GM18873 (cell line): ENCODE measurements around the gene CLIC6.

Experiments
- ATAC-seq: cut with Tn5 transposase; IDR thresholded peaks from one replicate; pipeline ENCODE4 v1.9.1; 2021; ENCODE audit warnings: mild to moderate bottlenecking, moderate library complexity, moderate number of reproducible peaks; ENCODE audit not compliant: unreplicated experiment, low FRiP score

The CLIC6 gene

DNA sequence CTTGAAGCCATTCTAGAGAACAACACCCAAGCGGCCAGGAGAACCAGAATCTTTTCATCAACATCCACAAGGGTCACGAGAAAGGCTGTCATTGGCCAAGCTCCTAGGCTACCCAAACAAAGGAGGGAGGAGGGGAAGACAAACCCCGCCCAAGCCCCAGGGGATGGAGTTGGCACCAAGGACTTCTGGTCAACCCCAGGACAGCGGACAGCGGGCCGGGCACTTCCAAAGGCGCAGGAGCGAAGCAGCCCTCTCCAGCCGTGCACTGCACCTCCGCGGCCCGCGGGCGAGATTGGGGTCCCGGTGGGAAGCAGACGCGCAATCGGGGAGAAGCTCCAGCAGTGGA, at the start of gene CLIC6:
CLIC6 (plus strand) TSS at position 192 of the 346 bp plus-strand sequence. CDS start 395 bp downstream, outside the sequence.
- ATAC-seq, result no peak

DNA sequence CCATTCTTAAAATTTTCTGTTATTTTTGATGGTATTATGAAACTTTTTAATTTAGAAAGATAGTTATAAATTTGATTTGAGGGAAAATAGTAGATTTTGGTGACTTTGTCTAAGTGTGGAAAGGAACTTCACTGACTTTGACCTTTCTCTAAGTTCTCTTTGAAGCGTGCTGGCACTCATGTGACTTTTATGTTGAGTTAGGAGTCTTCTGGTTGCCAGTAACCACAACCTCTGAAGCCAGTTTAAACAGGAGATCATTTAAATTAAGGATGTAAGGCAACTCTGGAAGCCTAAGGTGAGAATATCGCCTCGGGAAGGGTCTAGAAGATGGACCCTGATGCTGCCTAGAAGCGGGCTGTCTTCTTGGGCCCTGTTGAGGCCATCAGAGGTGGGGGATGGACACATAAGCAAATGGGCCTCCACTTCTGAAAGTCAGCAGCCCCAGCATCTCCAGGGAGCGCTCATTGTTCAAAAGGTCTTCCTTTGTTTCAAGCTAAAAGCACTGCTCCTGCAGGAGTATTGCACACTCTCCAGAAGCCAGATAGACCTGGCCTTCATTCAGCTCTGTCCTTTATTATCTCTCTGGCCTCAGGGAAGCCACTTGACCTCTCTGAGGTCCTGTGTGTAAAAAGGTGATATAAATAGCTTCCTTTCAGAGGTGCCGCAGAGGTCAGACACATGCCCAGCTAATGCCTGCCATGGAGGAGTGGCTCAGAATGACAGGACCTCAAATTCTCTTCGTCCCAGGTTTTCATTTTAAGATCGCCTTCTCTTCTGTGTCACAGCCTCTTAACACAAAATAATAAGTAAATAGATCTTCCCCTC, 48.7 kb upstream of the CLIC6 start:
- ATAC-seq, result no peak

DNA sequence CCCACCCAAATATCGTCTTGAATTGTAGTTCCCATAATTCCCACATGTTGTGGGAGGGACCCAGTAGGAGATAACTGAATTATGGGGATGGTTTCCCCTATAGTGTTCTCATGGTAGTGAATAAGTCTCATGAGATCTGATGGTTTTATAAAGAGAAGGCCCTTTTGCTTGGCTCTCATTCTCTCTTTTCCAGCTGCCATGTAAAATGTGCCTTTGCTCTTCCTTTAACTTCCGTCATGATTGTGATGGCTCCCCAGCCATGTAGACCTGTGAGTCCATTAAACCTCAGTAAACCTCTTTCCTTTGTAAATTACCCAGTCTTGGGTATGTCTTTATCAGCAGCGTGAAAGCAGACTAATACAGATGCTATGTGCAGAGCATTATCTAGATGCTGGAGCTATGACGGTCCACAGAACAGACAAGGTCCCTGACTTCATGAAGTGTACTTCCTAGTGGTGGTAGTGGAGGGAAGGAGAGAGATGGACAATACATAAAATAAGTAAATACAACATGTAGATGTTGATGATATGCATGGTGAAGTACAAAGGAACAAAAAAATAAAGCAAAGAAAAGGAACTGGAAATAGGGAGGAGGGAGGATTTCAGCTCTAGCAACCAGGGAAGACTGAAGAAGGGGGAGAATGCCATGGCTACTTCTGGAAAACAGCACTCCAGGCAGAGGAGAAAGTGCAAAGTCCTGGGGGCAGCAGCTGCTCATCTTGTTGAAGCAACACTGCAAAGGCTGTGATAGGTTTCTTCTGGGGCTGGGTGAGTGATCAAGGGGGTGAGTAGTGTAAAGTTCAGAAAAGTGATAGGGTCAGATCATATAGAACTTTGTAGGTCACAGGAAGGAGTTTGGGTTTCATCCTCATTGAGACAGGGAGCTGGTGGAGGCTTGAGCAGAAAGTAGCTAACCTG, 47.1 kb upstream of the CLIC6 start:
- no peak for ATAC-seq

DNA sequence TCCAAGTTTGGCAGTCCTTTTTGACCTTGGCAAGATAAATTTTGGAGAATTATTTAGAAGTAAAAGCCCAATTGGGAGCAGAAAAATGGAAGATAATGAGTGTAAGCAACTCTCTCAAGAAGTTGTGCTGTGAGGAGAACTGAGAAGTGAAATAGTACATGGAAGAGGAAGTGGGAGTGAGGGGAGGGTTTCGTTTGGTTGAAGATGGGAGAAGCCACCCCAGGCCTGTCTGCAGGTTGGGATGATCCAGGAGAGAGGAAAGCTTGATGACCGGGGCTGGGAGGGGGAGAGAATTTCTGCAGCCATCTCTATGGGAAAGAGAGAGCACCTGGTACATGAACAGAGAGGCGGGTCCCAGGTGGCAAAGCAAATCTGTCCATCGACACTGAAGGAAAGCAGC, 45.3 kb upstream of the CLIC6 start:
- ATAC-seq, result no peak

DNA sequence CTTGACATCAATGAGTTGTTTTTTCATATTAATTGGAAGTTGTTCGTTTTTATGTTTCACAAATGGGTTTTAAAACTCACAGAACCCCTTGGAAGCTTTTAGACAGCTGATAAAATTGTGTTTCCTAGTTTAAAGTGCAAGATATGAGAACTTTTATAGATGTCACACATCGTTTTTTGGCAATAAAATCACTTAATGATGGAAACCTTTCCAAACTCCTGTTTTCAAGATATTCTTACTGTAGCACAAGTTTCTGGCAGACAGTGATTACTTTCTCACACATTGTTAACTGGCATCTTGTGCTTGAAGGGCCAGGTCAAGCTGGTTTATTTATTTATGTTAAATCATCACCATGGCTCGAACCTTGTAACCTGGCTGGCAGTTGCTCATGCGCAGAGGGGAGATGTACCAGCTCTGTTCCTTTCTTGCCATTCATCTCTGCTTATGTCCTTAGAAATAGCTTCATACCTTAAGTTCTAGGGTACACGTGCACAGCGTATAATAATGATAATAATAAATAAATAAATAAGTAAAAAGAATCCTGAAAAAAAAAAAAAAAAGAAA, 43.7 kb upstream of the CLIC6 start:
- ATAC-seq, result no peak

DNA sequence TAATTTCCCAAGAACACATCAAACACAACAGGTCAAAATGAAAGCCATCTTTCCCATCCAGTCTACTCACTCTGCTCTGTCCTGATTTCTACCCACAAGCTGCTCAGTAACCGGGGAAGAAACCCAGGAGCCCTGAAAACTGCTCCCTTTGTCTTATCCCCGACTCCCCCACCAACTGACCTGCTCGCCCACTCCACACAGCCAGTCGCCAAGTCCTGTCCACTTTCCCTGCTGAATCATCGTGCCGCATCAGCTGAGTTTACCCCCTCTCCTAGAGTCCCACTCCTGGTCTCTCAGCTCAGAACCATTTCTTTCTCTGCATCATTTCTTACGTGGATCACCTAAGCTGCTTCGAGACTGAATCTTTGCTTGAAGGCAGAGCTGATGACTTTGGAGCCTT, 42.7 kb upstream of the CLIC6 start:
- ATAC-seq, result no peak

DNA sequence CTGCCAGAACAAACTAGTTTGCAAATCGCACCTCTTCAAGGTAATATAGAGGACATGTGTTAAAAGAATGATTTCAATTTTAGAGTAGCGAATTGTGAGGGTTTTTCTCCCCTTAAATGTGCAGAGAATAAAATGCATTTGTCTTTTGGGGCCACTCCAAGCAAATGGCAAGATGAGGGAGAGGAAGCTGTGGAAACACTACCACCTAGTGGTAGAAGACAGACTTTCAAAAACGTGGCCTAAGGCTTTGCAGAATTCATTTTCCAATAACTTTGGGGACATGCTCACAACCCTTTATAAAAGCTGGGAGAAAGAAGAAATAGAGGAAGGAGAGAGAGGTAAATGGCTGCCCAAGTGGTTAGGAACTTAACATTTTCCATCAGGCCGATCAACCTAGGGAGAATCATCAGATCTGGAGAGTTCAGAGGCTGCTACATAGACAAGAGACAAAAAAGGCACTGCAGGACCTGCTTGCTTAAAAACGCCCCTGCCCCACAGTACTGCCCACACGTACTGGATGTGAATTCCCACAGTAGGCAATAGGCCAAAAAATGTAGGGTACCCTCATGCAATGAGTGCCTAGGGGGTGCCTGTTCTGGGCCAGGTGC, 38.2 kb upstream of the CLIC6 start:
- ATAC-seq, result no peak

DNA sequence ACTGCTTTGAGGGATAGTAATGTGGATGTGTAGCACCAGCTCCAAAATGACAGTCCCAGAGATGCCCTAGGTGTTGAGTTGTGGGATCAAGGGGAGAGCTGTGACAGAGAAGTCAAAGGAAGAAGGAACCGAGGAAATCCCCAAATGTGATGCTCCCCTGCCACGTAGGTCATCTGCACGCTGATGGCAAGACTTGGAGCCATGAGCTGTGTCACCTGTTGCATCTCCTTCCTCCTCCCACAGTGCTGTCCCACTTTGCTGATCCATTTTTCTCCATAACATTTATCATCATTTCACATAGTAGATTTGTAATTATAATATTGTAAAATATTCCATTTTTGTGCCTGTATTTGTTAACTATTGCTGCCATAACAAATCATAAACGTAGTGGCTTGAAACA, 36.3 kb upstream of the CLIC6 start:
- no peak for ATAC-seq

DNA sequence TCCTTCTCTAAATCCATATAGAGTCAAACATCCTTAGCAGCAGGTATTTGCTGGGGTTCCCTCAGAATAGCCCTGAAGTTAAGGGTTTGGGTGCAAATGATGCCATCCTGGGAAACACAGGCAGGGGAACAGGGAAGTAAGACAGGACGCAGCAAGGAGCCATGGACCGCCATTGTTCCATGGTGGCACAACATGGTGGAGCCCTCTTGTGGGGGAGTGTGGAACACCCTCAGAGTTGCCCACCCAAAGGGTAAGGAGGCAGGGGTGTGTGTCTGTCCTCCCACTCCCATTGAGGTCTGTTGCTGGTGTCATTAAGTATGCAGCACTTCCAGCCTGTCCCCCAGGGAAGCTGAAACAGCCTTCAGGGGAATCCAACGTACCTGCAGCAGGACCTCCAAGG, 33.5 kb upstream of the CLIC6 start:
- no peak for ATAC-seq

DNA sequence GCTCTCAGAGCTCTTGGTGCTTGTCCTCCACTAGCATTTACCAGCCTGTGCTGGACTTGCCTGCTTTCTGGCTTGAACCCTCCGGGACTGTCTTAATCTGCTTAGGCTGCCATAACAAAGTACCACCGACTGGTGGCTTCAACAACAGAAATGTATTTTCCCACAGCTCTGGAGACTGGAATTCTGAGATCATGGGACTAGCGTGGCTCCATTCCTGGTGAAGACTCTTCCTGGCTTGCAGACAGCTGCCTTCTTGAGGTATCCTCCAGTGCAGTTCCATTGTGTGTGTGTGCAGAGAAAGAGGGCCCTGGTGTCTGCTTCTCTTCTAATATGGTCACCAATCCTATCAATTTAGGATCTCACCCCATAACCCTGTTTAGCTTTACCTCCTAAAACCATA, 31.8 kb upstream of the CLIC6 start:
- ATAC-seq, result no peak

DNA sequence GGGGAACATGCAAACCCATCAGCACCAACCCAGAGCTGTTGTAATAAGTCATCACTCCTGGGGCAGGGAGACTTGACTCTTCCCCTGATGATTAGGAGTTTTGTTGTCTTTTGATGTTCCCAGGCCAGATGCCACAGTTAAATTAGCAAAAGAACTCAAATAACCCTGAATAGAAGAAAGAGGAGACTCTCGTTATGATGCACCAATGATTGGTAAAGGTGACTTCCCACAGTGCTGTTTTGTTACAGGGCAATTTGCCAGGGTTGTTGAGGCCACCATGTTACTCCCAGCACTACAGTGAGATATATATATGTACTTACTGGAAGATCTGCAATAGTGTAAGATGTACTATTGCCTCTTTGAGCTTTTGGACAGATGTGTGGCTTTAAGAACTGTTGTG, 29.5 kb upstream of the CLIC6 start:
- ATAC-seq, result no peak

DNA sequence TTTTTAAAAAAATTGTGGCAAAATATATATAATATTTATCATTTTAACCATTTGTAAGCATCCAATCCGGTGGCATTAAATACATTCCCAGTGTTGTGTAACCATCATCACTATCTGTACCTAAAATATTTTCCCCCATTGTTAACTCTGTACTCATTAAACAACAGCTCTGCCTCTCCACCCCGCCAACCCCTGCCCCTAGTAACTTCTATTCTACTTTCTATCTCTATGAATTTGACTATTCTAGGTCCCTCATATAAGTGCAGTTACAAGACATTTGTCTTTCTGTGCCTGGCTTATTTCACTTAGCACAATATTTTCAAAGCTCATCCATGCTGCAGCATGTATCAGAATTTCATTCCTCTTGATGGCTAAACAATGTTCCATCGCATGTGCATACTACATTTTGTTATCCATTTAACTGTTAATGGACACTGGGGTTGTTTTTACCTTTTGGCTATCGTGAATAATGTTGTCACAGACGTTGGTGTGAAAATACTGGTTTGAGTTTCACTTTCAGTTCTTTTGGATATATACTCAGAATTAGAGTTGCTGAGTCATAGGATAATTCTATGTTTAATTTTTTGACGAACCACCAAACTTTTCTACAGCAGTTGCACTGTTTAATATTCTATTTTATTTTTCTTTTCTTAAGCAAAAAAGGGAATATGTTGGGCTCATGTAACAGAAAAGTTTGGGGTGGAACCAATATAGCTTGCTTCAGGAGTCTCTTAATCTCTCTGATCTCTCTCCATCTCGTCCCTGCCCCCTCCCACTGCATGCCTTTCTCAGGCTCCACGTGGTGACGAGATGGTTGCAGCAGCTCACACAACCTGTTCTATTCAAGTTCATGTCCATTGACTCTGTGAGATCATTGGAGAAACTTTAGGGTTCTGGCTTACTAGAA, 28.7 kb upstream of the CLIC6 start:
- ATAC-seq, result no peak

DNA sequence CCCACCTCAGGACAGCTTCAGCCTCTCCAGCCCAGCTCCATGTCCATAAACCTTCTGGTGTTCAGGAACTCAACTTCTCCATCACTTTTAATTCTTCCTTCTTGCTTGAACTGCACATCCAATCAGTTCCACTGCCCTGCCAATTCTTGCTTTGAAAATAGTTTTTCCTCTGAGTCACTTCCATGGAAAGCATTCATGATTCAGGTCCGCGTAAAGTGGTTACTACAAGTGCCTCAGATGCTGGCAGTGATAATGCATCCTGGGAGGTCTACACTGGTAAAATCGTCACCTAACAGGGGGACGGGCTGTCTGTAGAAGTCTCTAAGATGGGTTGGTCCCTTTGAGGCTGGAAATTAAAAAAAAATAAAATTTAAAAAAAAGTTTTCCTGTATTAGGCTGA, 27.9 kb upstream of the CLIC6 start:
- ATAC-seq, result no peak

DNA sequence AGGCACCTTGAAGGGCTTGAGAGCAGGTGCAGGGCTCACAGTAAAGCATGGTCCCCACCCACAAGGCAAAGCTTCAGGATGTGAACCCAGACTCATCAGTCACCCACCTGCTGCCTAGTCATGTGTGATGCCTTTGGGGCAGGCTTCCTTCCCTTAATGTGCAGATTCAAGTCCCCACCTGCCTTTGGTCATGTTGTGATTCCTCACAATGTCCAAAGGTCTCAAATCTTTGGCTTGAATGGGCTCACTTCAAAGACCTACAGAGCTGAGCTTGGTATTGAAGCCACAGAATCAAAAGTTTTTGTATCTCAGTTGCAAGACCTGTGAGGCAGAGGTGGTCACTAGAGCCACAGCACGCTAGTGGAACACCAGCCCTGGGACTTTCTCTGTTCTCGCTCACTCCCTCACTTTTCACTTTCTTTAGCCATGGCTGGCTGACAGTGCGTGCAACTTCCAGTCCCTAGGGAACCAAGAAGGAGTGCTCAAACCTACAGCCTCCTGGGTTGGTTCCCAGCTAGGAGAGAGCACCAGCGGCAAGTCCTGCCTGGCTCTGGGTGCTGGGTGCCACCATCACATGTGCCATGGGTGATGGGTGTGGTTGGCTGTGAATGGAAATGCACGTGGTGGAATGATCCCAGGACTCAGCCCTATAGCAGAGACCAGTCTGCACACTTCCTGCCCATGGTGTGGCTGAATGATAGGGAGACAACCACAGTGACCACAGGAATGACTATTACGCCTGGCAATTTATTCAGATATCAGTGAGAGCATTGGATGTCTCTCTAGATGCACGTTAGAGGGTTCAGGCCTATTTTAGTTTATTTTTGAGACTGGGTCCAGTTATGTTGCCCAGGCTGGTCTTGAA, 26.4 kb upstream of the CLIC6 start:
- no peak for ATAC-seq

DNA sequence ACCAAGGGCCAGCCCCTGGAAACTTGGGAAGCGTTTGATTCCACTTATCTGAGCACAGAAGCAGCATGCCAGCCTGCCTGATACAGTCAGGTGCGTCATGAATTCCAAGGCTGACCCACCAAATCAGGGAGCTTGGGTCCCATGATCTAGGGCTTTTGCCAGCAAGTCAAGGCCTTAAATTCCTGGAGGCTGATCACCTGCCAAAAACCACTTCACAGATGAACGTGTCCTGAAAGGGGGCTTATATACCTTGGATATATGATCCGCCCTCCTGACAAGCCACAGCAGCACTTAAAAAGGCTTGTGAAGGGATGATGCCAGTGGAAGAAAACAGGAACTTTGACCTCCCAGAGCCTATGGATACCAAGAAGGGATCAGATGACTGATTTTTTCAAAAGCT, 24.0 kb upstream of the CLIC6 start:
- ATAC-seq, result no peak

DNA sequence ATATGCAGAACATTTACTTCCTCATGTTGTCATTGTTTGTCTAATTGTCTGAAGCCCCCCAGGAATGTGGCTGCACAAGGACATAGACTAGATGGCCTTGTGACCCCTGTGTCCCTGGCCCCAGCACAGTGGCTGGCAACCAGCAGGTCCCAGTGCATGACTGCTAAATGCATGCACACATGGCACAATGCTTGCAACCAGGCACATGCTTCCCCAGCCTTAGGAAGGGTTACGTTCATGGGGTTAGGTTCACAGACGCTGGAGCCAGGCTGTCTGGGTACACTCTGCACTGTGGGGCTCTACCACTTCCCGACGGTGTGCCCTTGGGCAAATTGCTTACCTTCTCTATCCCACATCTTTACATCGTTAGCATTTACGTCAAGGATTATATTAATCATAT, 21.2 kb upstream of the CLIC6 start:
- ATAC-seq, result no peak

DNA sequence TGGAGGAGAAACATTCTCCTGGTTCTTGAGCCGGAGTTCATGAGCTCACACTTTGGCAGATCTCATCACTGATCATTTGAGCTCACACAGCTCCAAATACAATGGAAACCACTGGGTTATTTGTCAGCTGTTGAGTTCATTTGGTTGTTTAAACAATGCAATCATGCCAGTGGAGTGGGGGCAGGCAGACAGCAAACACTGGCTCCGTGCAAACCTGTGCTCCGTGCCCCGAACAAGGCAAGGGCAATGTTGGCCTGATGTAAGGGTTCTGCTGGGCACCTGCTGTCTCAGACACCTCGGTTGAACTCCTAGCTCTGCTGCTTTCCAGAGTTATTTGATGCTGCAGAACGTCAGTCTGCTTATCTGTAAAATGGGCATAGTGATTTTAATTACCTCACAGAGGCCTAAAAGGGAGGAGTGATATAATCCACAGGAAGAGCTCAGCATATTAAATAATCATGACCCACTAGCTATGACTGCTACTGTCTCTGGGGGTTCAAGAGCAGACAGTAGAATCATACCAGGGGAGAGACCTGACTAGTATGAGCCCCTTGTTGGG, 20.0 kb upstream of the CLIC6 start:
- ATAC-seq, result no peak

DNA sequence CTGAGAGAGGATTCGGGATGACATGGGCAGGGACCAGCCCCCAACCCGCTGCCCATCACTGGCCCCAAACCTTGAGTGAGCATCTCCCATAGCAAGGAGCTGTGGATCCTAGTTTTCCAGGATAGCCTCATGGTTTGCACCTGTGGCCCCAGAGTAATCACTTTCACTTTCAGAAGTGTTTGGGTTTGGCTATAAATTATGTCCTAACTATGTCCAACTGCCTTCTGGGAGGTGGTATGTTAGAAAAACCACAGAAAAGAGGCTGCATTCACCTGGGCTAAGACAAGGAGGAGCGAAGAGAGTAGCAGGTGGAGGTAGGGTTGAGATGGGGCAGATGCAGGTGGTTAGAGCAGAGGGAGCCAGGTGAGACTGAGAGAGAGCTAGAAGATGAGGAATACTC, 19.4 kb upstream of the CLIC6 start:
- no peak for ATAC-seq
